ENCODE measurements around the gene CETN3.
A peak's percentile ranks its signal among the peaks of the same experiment; 100 is the strongest.

The CETN3 gene

GRCh38 chr5:90409318-90410177, at the start of gene CETN3:
Gene CETN3 (minus strand): TSS chr5:90409756. CDS start chr5:90409661, 95 bp downstream.
- H3K9me3 ChIP-seq (ENCODE audit: control insufficient read depth, low read length): no peaks in the 10 kb centered on the region
- H3K27ac ChIP-seq: peak within 1 kb of the TSS; percentile 97
- H3K4me1 ChIP-seq: no peaks in the 10 kb centered on the region
- peak within 1 kb of the TSS; percentile 92 for H3K4me2 ChIP-seq (ENCODE audit: low read length)
- H3K9ac ChIP-seq: peak within 1 kb of the TSS; percentile 9
- peak within 1 kb of the TSS; percentile 100 for H3K4me3 ChIP-seq (ENCODE audit: low read depth, low read length)
- no peaks in the 10 kb centered on the region for H3K36me3 ChIP-seq (ENCODE audit: control insufficient read depth, insufficient read depth, low read length)
- H3K79me2 ChIP-seq: peaks cover 3% of the 10 kb centered on the region
- TF ChIP-seq CTCF (IDR thresholded peaks at IDR 0.05): no peak
- peak within 1 kb of the TSS; percentile 97 for H2AFZ ChIP-seq
- no peaks in the 10 kb centered on the region for H3K27me3 ChIP-seq (ENCODE audit: control insufficient read depth, insufficient read depth, low read length)

- H3K36me3 ChIP-seq (ENCODE audit: control insufficient read depth, insufficient read depth, low read length): no peaks in the 10 kb centered on the region
- H3K27ac ChIP-seq: no peak overlapping the region
- H3K27me3 ChIP-seq (ENCODE audit: control insufficient read depth, insufficient read depth, low read length): no peaks in the 10 kb centered on the region
- no peak overlapping the region for H3K4me3 ChIP-seq (ENCODE audit: low read depth, low read length)
- TF ChIP-seq CTCF (IDR thresholded peaks at IDR 0.05): no peak
- H3K4me1 ChIP-seq: no peaks in the 10 kb centered on the region
- no peak overlapping the region for H3K4me2 ChIP-seq (ENCODE audit: low read length)
- no peaks in the 10 kb centered on the region for H3K79me2 ChIP-seq
- no peak overlapping the region for H3K9ac ChIP-seq
- H2AFZ ChIP-seq: no peak overlapping the region
- no peaks in the 10 kb centered on the region for H3K9me3 ChIP-seq (ENCODE audit: control insufficient read depth, low read length)
Measured at GRCh38 chr5:90446961-90447360, 37.4 kb upstream of the CETN3 start.

- no peaks in the 10 kb centered on the region for H3K9me3 ChIP-seq (ENCODE audit: control insufficient read depth, low read length)
- peak overlapping the region; percentile 45 for H3K27ac ChIP-seq
- peaks cover 5% of the 10 kb centered on the region for H3K4me1 ChIP-seq
- TF ChIP-seq CTCF (IDR thresholded peaks at IDR 0.05): no peak
- no peaks in the 10 kb centered on the region for H3K27me3 ChIP-seq (ENCODE audit: control insufficient read depth, insufficient read depth, low read length)
- H3K4me3 ChIP-seq (ENCODE audit: low read depth, low read length): no peak overlapping the region
- H3K9ac ChIP-seq: no peak overlapping the region
- peak overlapping the region; percentile 83 for H2AFZ ChIP-seq
- no peaks in the 10 kb centered on the region for H3K79me2 ChIP-seq
- no peak overlapping the region for H3K4me2 ChIP-seq (ENCODE audit: low read length)
- H3K36me3 ChIP-seq (ENCODE audit: control insufficient read depth, insufficient read depth, low read length): no peaks in the 10 kb centered on the region
Measured at GRCh38 chr5:90440644-90441043, 31.1 kb upstream of the CETN3 start.

GRCh38 chr5:90438100-90438499, 28.5 kb upstream of the CETN3 start:
- Histone ChIP-seq H3K36me3 (ENCODE audit: control insufficient read depth, insufficient read depth, low read length) (no peaks in the 10 kb centered on the region), H3K9ac (no peak overlapping the region), H3K27ac (no peak overlapping the region), H2AFZ (no peak overlapping the region), H3K4me3 (ENCODE audit: low read depth, low read length) (no peak overlapping the region), H3K4me1 (peaks cover 5% of the 10 kb centered on the region), H3K9me3 (ENCODE audit: control insufficient read depth, low read length) (no peaks in the 10 kb centered on the region), H3K27me3 (ENCODE audit: control insufficient read depth, insufficient read depth, low read length) (no peaks in the 10 kb centered on the region), H3K79me2 (no peaks in the 10 kb centered on the region), H3K4me2 (ENCODE audit: low read length) (no peak overlapping the region)
- no peak for TF ChIP-seq CTCF (IDR thresholded peaks at IDR 0.05)

- peak overlapping the region; percentile 37 for H3K4me2 ChIP-seq (ENCODE audit: low read length)
Measured at GRCh38 chr5:90437663-90438062, 28.1 kb upstream of the CETN3 start.

More at GRCh38 chr5:90437663-90438062, 28.1 kb upstream of the CETN3 start:
- H3K27ac ChIP-seq: no peak overlapping the region
- H3K9me3 ChIP-seq (ENCODE audit: control insufficient read depth, low read length): no peaks in the 10 kb centered on the region
- H3K9ac ChIP-seq: no peak overlapping the region
- no peak overlapping the region for H2AFZ ChIP-seq
- TF ChIP-seq CTCF (IDR thresholded peaks at IDR 0.05): no peak
- H3K79me2 ChIP-seq: no peaks in the 10 kb centered on the region
- no peaks in the 10 kb centered on the region for H3K36me3 ChIP-seq (ENCODE audit: control insufficient read depth, insufficient read depth, low read length)
- peaks cover 5% of the 10 kb centered on the region for H3K4me1 ChIP-seq
- no peaks in the 10 kb centered on the region for H3K27me3 ChIP-seq (ENCODE audit: control insufficient read depth, insufficient read depth, low read length)
- H3K4me3 ChIP-seq (ENCODE audit: low read depth, low read length): no peak overlapping the region

Data from parathyroid adenoma (tissue), 2 donors.